ENCODE measurements around the gene MAST3. TPM values are rescaled to one million over a fixed set of nuclear protein-coding genes. Genes with fewer than 3 reads are reported as not detected.

Gene MAST3
- total and polyA plus RNA-seq, 2 of the 8 experiments (the other 6 are each of a cell fraction or from before 2014, with no cell fraction given), result 3.4 to 9.0 TPM

GRCh38 chr19:18059297-18059696 is 38.3 kb upstream of the MAST3 start (continued):
- TF ChIP-seq CHD7 (IDR thresholded peaks at IDR 0.05; ENCODE audit: insufficient replicate concordance, low read length), result no peak

Data from H1 (cell line).